NCI-H128 (cell line): ENCODE measurements around the gene UBE2G1.
"Not testable (repeated sequence)": the region's sequence is repeated elsewhere in the genome, so short reads cannot be mapped to it uniquely, and the experiment has no call there.

ENCODE experiments used
- DNase-seq: peaks from one replicate; lab custom pipeline; 2025; ENCODE audit not compliant: unreplicated experiment; lab: John Stamatoyannopoulos, UW

The UBE2G1 gene

GRCh38 chr17:4366327-4367063 is at the start of gene UBE2G1:
TSS of gene UBE2G1 (minus strand) at chr17:4366675. CDS start at chr17:4366316, 359 bp downstream.
- peak; percentile 91 for DNase-seq

DNA sequence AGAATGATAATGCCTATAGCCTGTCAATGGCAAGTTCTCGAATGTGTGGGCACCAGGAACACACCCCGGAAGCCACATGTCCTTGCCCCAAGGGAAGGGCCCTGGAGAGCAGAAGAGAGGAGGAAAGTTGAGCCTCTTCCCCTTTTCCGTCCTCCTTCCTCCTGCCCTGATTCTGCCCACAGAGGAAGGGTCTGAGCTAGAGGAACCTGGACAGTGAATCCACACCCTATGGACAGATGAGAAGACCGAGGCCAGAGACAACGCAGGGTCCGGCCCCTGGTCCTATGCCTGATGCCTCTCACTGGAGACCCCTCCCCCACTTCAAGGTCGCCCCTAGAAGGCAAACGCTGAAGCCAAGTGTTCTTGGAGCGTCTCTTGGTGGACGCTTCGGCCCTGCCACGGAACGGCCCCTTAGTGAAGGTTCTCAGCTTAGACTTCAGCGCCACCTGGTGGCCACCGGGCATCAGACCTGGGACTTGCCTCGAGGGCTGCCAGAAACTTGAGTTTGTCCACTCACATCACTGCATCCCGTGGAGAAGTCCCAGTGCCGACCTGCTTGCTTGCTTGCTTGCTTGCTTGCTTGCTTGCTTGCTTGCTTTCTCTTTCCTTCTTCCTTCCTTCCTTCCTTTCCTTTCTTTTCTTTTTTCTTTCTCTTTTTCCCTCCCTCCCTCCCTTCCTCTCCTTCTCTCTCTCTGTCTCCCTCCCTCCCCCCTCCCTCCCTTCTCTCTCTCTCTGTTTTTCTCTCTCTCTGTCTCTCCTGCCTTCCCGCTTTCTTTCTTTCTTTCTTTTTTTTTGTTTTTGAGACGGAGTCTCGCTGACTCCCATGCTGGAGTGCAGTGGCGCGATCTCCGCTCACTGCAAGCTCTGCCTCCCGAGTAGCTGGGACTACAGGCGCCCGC is 46.7 kb upstream of the UBE2G1 start:
- DNase-seq: peak; percentile 54

DNA sequence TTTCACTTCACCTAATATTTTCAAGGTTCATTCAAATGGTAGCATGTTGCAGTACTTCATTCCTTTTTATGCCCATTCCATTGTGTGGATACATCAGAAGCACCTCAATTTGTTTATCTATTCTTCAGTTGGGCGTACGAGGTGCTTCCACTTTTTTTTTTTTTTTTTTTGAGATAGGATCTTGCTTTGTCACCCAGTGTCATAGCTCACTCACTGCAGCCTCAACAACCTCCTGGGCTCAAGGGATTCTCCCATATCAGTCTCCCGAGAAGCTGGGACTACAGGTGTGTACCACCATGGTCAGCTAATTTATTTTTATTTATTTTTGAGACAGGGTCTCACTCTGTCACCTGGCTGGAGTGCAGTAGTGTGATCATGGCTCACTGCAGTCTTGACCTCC is 44.7 kb upstream of the UBE2G1 start:
- no peak for DNase-seq

- no peak for DNase-seq
Measured at GRCh38 chr17:4409659-4410058, 43.2 kb upstream of the UBE2G1 start.

- no peak for DNase-seq
Measured at GRCh38 chr17:4407851-4408250, 41.4 kb upstream of the UBE2G1 start.

- no peak for DNase-seq
Measured at GRCh38 chr17:4407216-4407615, 40.7 kb upstream of the UBE2G1 start.

GRCh38 chr17:4406386-4406785 is 39.9 kb upstream of the UBE2G1 start:
- DNase-seq: no peak

DNA sequence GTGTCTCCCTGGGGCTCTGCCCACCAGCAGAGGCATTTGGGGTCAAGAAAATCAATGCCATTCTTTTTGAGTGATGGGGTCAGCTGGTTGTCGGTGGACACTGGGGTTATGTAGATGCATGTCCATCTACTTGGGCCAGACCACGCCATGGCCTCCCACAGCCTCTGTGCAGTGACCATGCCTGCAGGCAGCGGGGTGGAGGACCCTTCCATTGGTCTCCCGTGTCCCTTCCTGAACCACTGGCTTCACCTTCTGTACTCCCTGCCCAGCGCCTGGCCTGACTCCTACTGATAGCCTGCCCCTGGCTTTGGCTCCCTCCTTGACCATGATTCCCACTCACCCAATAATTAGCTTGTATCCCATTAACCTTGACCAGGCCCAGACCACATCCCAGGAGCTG is 39.2 kb upstream of the UBE2G1 start:
- no peak for DNase-seq

DNA sequence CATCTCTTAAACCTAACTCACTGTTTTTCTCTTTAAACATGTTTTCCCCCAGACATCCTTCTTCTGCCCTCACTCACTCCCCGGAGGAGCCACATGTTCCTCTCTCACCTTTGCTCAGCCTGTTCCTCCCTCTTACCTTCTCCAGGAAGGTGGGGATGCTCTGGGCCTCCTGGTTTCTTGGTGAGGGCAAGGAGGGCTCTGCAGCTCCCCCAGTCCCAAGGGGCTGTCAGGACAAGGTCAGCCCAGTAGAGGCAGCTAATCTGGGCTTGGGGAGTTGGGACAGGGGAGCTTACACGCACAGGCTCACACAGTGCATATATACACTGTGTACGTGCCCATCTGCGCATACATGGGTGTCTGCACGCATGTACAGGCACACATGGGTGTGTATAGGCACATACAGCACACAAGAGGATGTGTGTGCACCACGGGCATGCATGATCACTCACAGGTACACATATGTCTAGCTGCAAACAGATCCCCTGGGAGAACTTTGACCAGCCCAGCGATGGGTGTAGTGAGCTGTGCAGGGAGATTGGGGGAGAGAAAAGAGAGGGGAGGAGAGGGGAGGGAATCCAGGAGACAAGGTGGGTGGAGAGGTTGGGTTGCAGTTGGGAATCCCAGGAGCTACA is 38.7 kb upstream of the UBE2G1 start:
- DNase-seq: no peak

GRCh38 chr17:4397840-4398239 is 31.4 kb upstream of the UBE2G1 start:
- DNase-seq: no peak

GRCh38 chr17:4395111-4395478 is 28.6 kb upstream of the UBE2G1 start:
- no peak for DNase-seq

DNA sequence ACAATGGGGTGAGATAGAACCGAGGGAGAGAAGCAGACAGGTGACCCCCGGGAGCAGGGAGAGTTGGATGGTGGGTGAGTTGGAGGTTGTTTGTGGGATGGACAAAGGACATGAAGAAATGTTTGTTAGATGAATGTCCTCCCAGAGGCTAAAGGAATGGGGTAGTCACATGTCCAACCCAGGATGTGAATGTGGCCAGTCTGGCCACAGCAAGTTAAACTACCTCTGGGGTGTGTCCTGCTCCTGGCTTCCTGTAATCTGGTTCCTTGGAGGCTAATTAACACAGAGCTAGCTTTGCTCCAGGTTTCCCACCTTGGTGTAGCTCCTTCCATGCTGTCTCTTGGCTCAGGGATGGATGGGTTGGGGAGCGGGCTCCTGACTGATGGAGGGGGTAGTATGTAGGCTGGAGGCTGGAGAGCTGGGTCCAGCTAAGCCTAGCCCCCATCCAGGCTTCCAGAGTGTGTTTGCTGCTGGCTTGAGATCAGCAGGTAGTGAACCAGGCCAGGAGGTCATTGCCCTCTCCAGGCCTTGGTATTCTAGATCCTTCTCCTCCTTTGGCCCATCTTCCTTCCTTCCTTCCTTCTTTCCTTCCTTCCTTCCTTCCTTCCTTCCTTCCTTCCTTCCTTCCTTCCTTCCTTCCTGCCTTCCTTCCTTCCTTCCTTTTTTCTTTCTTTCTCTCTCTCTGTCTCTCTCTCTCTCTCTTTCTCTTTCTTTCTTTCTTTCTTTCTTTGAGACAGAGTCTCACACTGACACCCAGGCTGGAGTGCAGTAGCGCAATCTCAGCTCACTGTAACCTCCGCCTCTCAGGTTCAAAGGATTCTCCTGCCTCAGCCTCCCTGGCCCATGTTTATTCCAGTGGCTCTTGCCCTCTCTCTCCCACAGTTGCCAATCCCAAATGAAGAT is 28.0 kb upstream of the UBE2G1 start:
- no peak for DNase-seq

DNA sequence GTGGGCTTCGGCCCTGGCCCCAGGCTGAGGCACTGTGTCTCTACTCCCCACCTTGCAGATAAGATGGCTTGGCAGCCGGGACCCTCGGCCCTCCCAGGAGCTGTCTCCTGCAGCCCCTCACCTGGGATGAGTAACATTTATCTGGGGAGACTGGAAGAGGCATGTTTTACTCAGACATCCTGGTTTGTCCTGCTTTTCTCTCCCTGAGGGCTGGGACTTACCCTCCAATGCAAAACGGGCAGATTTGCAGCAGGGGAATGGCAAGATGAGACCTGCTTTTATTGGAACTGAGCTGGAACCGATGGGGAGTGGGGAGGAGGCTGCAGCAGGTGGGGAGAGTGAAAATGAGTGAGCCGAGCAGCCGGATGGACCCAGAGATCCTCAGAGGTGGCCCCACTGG is 27.3 kb upstream of the UBE2G1 start:
- no peak for DNase-seq

DNA sequence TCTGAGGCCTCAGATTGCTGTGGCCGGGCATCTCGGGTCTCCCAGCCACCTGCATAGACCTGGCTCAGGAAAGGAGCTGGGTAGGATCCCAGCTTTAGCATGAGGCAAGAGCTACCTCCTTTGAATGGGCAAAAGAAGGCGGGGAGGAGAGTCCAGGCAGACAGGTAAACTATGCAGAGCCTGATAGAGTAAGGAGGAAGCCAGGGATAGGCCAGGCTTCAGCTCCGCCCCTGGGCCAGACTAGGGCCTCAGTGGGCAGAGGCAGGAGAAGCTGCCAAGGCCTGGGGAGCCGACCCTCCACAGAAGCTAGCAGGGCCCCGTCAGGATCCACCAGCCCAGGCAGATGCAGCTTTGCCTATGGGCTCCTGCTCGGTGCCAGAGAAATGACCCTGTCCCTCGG is 22.6 kb upstream of the UBE2G1 start:
- no peak for DNase-seq

DNA sequence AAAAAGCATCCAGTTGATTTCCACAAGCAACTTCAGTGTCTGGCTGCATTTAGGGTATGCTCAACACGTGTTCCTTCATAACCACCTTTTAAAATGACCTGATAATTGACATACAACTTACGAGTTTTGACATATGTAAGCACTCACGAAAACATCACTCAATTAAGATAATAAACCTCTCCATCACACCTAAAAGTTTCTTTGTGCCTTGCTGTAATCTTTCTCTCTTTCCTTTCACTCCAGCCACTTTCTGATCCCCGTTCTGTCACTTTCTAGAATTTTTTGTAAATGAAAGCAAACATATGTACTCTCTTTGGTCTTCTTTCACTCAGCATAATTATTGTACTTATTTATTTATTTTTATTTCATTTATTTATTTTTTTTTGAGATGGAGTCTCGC is 20.7 kb upstream of the UBE2G1 start:
- no peak for DNase-seq

- DNase-seq: no peak
Measured at GRCh38 chr17:4386406-4386805, 19.9 kb upstream of the UBE2G1 start.

- DNase-seq: no peak
Measured at GRCh38 chr17:4381690-4382671, 15.5 kb upstream of the UBE2G1 start.

GRCh38 chr17:4378626-4379025 is 12.2 kb upstream of the UBE2G1 start:
- no peak for DNase-seq

- not testable (repeated sequence) for DNase-seq
Measured at GRCh38 chr17:4377247-4377646, 10.8 kb upstream of the UBE2G1 start.
